CD4-positive, alpha-beta memory T cell (primary cell): ENCODE data around the gene SLC6A18. TPM values are rescaled to one million over a fixed set of nuclear protein-coding genes. Genes with fewer than 3 reads are reported as not detected.
"Not testable (repeated sequence)": the region's sequence is repeated elsewhere in the genome, so short reads cannot be mapped to it uniquely, and the experiment has no call there.

ENCODE experiments used
- CTCF ChIA-PET: fragments of 350-600 bp; sonication (Branson Sonifier 250); formaldehyde crosslinking; loops from one replicate; lab custom pipeline; 2021; ENCODE audit warnings: inconsistent platforms; ENCODE audit not compliant: partially characterized antibody; lab: Charles Lee
- POLR2A ChIA-PET: fragments of 350-600 bp; sonication (Branson Sonifier 250); formaldehyde crosslinking; loops from one replicate; lab custom pipeline; 2021; ENCODE audit not compliant: partially characterized antibody; lab: Charles Lee
- DNase-seq, 5 donors: peaks; one replicate each; pipeline versions ENCODE4 v3.0.0 to v3.0.0-alpha.2; 2020 to 2022; ENCODE audit warnings: mixed read lengths in 1 of 5
- H3K27ac ChIP-seq: one replicate; pipeline ENCODE4 v1.7.0; 2013; ENCODE audit warnings: low read depth, low read length
- H3K27me3 ChIP-seq: 2 replicates; pipeline ENCODE4 v1.7.0; 2013; ENCODE audit warnings: mild to moderate bottlenecking, low read length, moderate library complexity; ENCODE audit not compliant: insufficient read depth
- H3K36me3 ChIP-seq: 2 replicates; pipeline ENCODE4 v1.7.0; 2013; ENCODE audit warnings: mild to moderate bottlenecking, low read length, moderate library complexity; ENCODE audit not compliant: insufficient read depth
- H3K4me1 ChIP-seq: 2 replicates; pipeline ENCODE4 v1.7.0; 2013; ENCODE audit warnings: mild to moderate bottlenecking, low read length, moderate library complexity; ENCODE audit not compliant: insufficient read depth
- H3K4me3 ChIP-seq, 2 donors: one replicate each; pipeline ENCODE4 v1.7.0; 2013; ENCODE audit warnings: low read length in 2 of 2, mild to moderate bottlenecking in 1 of 2
- H3K9me3 ChIP-seq, 2 donors: one replicate each; pipeline ENCODE4 v1.7.0; 2013; ENCODE audit warnings: low read length in 2 of 2, control low read depth in 1 of 2; ENCODE audit not compliant: control insufficient read depth in 1 of 2
- H3K27ac Mint-ChIP-seq, 7 donors: one replicate each; pipeline ENCODE4 v1.8.0; 2020 to 2021; ENCODE audit warnings: mixed read lengths in 7 of 7, mild to moderate bottlenecking in 6 of 7, inconsistent platforms in 3 of 7, moderate library complexity in 3 of 7
- H3K27me3 Mint-ChIP-seq, 2 donors: one replicate each; pipeline ENCODE4 v1.8.0; 2020 to 2021; ENCODE audit warnings: mixed read lengths in 2 of 2
- H3K36me3 Mint-ChIP-seq, 2 donors: one replicate each; pipeline ENCODE4 v1.8.0; 2020 to 2021; ENCODE audit warnings: mixed read lengths in 2 of 2, inconsistent platforms in 1 of 2, mild to moderate bottlenecking in 1 of 2
- H3K4me1 Mint-ChIP-seq, 4 donors: one replicate each; pipeline ENCODE4 v1.8.0; 2020 to 2021; ENCODE audit warnings: mixed read lengths in 4 of 4, mild to moderate bottlenecking in 1 of 4
- H3K4me3 Mint-ChIP-seq, 8 donors: one replicate each; pipeline ENCODE4 v1.8.0; 2020 to 2021; ENCODE audit warnings: mixed read lengths in 8 of 8, mild to moderate bottlenecking in 7 of 8, moderate library complexity in 6 of 8, inconsistent platforms in 3 of 8
- H3K9me3 Mint-ChIP-seq, 8 donors: one replicate each; pipeline ENCODE4 v1.8.0; 2020 to 2021; ENCODE audit warnings: mixed read lengths in 8 of 8, mild to moderate bottlenecking in 5 of 8, inconsistent platforms in 3 of 8, moderate library complexity in 1 of 8
- intact Hi-C: fragments of 100-400 bp; cut with micrococcal nuclease; formaldehyde crosslinking; loops from one replicate; pipeline ENCODE4 v1.15.1; 2023
- polyA plus RNA-seq, 2 donors: library from polyadenylated mRNA; unstranded; fragments of 300-500 nt; fragmentation: Illumina TruSeq; gene quantifications; one replicate each; pipeline ENCODE4 v1.2.3, GENCODE V29; 2021
- total RNA-seq, 2 experiments: library from RNA; stranded (reverse); gene quantifications; one replicate each; pipeline ENCODE4 v1.2.3, GENCODE V29; 2021

The SLC6A18 gene
- total and polyA plus RNA-seq, 4 experiments from 2014 or later: not detected

GRCh38 chr5:1280177-1281037, 55.2 kb downstream of the SLC6A18 start:
- Mint-ChIP-seq H3K4me3 (no peak overlapping the region), H3K36me3 (no peaks in the 10 kb centered on the region), H3K4me1 (no peaks in the 10 kb centered on the region), H3K27me3 (no peaks in the 10 kb centered on the region), H3K27ac (no peak overlapping the region), H3K9me3 (no peaks in the 10 kb centered on the region)
- H3K27me3 ChIP-seq: no peaks in the 10 kb centered on the region
- H3K4me1 ChIP-seq: no peaks in the 10 kb centered on the region
- DNase-seq: no peak
- no peaks in the 10 kb centered on the region for H3K36me3 ChIP-seq
- ChIA-PET CTCF (no interaction called here), POLR2A (interaction anchor here (1.0 kb wide), 1 partner anchor 36 kb away, joined by 3 read pairs; no protein-coding TSS in a partner anchor)
- no peaks in the 10 kb centered on the region for H3K9me3 ChIP-seq
- H3K27ac ChIP-seq: no peak overlapping the region
- intact Hi-C loops: no loop called here
- H3K4me3 ChIP-seq: no peak overlapping the region

DNA sequence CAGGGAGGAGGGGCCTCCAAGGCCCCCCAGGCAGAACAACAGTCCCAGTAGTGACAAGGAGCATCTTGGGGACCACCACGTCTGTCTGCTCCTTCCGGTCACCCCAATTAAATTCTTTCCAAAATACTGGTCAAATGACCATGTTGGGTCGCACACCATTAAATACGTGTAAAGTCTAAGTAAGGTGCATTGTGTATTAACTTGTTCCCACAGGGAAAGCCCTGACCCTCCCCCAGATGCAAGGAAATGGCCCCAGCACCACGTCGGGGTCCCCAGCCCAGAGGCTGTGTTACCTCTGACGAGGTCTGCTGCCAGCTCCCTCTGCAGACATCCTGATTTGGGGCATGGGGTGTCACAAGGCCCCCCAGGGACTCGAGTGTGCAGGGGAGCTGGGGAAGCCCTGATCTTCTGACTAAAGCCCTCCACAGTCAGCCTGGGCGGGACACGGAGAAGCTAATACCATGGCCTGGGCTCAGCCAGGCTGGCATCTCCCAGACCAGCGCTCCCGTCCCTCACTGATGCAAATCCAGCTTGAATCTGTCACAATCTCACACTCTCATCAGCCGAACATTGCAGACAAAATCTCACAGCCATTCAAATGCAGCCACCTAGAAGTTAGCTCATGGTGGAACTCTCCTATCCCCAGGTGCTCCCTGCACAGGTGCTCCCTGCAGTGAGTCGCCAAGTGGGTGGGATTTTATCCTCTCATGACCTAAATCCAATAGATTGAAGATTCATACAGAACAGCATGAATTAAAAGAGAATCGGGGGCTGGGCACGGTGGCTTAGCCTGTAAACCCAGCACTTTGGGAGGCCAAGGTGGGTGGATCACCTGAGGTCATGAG, 56.1 kb downstream of the SLC6A18 start:
- H3K4me1 Mint-ChIP-seq: no peaks in the 10 kb centered on the region
- no peak for DNase-seq
- no peak overlapping the region for H3K27ac Mint-ChIP-seq
- ChIA-PET CTCF (no interaction called here), POLR2A (interaction anchor here (1.0 kb wide), 1 partner anchor 35 kb away, joined by 3 read pairs; no protein-coding TSS in a partner anchor)
- H3K4me1 ChIP-seq: no peaks in the 10 kb centered on the region
- no peaks in the 10 kb centered on the region for H3K36me3 ChIP-seq
- no peaks in the 10 kb centered on the region for H3K9me3 ChIP-seq
- H3K9me3 Mint-ChIP-seq: no peaks in the 10 kb centered on the region
- H3K27ac ChIP-seq: no peak overlapping the region
- no peak overlapping the region for H3K4me3 Mint-ChIP-seq
- H3K36me3 Mint-ChIP-seq: no peaks in the 10 kb centered on the region
- H3K27me3 Mint-ChIP-seq: no peaks in the 10 kb centered on the region
- no peak overlapping the region for H3K4me3 ChIP-seq
- intact Hi-C loops: no loop called here
- H3K27me3 ChIP-seq: no peaks in the 10 kb centered on the region

DNA sequence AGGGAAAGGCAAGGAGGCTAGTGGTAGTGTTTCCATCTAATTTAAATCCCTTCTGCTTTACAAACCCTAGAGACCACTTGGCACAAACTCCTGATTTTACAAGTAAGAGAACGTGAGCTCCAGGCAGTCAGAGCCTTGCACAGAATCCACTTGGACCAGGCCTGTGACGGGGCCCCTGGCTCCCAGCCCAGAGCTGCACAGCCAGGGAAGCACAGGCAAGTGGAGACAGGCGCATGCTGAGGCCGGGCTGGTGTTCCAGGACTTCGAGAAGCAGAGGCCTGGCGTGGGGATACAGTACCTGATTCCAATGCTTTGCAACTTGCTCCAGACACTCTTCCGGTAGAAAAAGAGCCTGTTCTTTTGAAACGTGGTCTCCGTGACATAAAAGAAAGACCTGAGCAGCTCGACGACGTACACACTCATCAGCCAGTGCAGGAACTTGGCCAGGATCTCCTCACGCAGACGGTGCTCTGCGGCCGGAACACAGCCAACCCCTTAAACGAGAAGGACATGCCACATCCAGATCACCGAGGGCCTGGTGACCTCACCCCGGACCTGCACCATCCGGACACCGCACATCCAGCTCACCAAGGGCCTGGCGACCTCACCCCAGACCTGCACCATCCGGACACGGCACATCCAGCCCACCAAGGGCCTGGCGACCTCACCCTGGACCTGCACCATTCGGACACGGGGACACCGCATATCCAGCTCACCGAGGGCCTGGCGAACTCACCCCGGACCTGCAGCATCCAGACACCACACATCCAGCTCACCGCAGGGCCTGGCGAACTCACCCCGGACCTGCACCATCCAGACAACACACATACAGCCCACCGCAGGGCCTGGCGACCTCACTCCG, 57.2 kb downstream of the SLC6A18 start:
- Histone ChIP-seq H3K4me1 (no peaks in the 10 kb centered on the region), H3K4me3 (no peak overlapping the region), H3K9me3 (no peaks in the 10 kb centered on the region), H3K27me3 (no peaks in the 10 kb centered on the region), H3K36me3 (no peaks in the 10 kb centered on the region), H3K27ac (no peak overlapping the region)
- no peak overlapping the region for H3K4me3 Mint-ChIP-seq
- H3K36me3 Mint-ChIP-seq: no peaks in the 10 kb centered on the region
- no peaks in the 10 kb centered on the region for H3K9me3 Mint-ChIP-seq
- POLR2A ChIA-PET: interaction anchor here (0.7 kb wide), 1 partner anchor 18 kb away, joined by 3 read pairs; no protein-coding TSS in a partner anchor
- no peak overlapping the region for H3K27ac Mint-ChIP-seq
- H3K27me3 Mint-ChIP-seq: no peaks in the 10 kb centered on the region
- DNase-seq: no peak
- no peaks in the 10 kb centered on the region for H3K4me1 Mint-ChIP-seq
- CTCF ChIA-PET: no interaction called here
- intact Hi-C loops: no loop called here

GRCh38 chr5:1282993-1283728, 58.0 kb downstream of the SLC6A18 start:
- H3K36me3 Mint-ChIP-seq, H3K27ac Mint-ChIP-seq, H3K36me3 ChIP-seq, H3K9me3 ChIP-seq, H3K27me3 Mint-ChIP-seq, H3K4me3 ChIP-seq, intact Hi-C loops, H3K9me3 Mint-ChIP-seq, H3K4me3 Mint-ChIP-seq, H3K4me1 Mint-ChIP-seq, H3K4me1 ChIP-seq, H3K27ac ChIP-seq, DNase-seq, H3K27me3 ChIP-seq: not testable (repeated sequence)
- POLR2A ChIA-PET: interaction anchor here (0.7 kb wide), 2 partner anchors 18 to 337 kb away, joined by 3 read pairs; no protein-coding TSS in a partner anchor
- CTCF ChIA-PET: interaction anchor here (1.1 kb wide), 1 partner anchor 23 kb away, joined by 3 read pairs; no protein-coding TSS in a partner anchor

DNA sequence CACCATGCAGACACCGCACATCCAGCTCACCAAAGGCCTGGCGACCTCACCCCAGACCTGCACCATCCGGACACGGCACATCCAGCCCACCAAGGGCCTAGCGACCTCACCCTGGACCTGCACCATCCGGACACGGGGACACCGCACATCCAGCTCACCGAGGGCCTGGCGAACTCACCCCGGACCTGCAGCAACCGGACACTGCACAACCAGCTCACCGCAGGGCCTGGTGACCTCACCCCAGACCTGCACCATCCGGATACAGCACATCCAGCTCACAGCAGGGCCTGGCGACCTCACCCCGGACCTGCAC, 58.5 kb downstream of the SLC6A18 start:
- H3K36me3 ChIP-seq, DNase-seq, H3K4me1 ChIP-seq, H3K27ac Mint-ChIP-seq, H3K36me3 Mint-ChIP-seq, H3K27me3 ChIP-seq, H3K27ac ChIP-seq, H3K9me3 ChIP-seq, intact Hi-C loops, H3K4me3 Mint-ChIP-seq, H3K9me3 Mint-ChIP-seq, H3K4me1 Mint-ChIP-seq, H3K27me3 Mint-ChIP-seq, H3K4me3 ChIP-seq: not testable (repeated sequence)
- ChIA-PET POLR2A (interaction anchor here (0.7 kb wide), 1 partner anchor 337 kb away, joined by 3 read pairs; no protein-coding TSS in a partner anchor), CTCF (interaction anchor here (1.1 kb wide), 1 partner anchor 22 kb away, joined by 3 read pairs; no protein-coding TSS in a partner anchor)

- H3K27ac Mint-ChIP-seq, H3K27me3 Mint-ChIP-seq, H3K27me3 ChIP-seq, H3K4me3 ChIP-seq, H3K4me1 ChIP-seq, DNase-seq, H3K4me1 Mint-ChIP-seq, H3K9me3 ChIP-seq, intact Hi-C loops, H3K36me3 ChIP-seq, H3K9me3 Mint-ChIP-seq, H3K36me3 Mint-ChIP-seq, H3K27ac ChIP-seq, H3K4me3 Mint-ChIP-seq: not testable (repeated sequence)
- CTCF ChIA-PET: interaction anchor here (1.1 kb wide), 1 partner anchor 21 kb away, joined by 3 read pairs; no protein-coding TSS in a partner anchor
- POLR2A ChIA-PET: interaction anchor here (0.7 kb wide), 1 partner anchor 338 kb away, joined by 3 read pairs; no protein-coding TSS in a partner anchor
These were observed 59.3 kb downstream of the SLC6A18 start for GRCh38 chr5:1284336-1284970.
